ENCODE measurements around the gene TEX53. TPM values are rescaled to one million over a fixed set of nuclear protein-coding genes. Genes with fewer than 3 reads are reported as not detected.

The TEX53 gene
- total RNA-seq, 2 experiments from 2014 or later: not detected

- no peaks in the 10 kb centered on the region for H3K27me3 Mint-ChIP-seq
- no peaks in the 10 kb centered on the region for H3K9me3 Mint-ChIP-seq (ENCODE audit: low read depth)
- CTCF ChIA-PET: interaction anchor here (1.4 to 1.5 kb wide), 2 partner anchors 19 to 29 kb away, joined by 3 to 5 read pairs; no protein-coding TSS in a partner anchor
- peaks cover 31% of the 10 kb centered on the region for H3K36me3 Mint-ChIP-seq
- no peak for ATAC-seq
- no peak for DNase-seq
- no peak overlapping the region for H3K27ac Mint-ChIP-seq
- H3K4me3 Mint-ChIP-seq: no peak overlapping the region
- peaks cover 2% of the 10 kb centered on the region for H3K4me1 Mint-ChIP-seq
Measured at GRCh38 chr9:114624677-114625076, 32.9 kb downstream of the TEX53 start.

- no peaks in the 10 kb centered on the region for H3K9me3 Mint-ChIP-seq (ENCODE audit: low read depth)
- H3K36me3 Mint-ChIP-seq: peaks cover 38% of the 10 kb centered on the region
- peaks cover 13% of the 10 kb centered on the region for H3K4me1 Mint-ChIP-seq
- no peak overlapping the region for H3K4me3 Mint-ChIP-seq
- no peak overlapping the region for H3K27ac Mint-ChIP-seq
- ATAC-seq (no peak), DNase-seq (no peak)
- no peaks in the 10 kb centered on the region for H3K27me3 Mint-ChIP-seq
- CTCF ChIA-PET: interaction anchor here (1.1 kb wide), 1 partner anchor 111 kb away, joined by 3 read pairs; no protein-coding TSS in a partner anchor
Measured at GRCh38 chr9:114621975-114622609, 35.5 kb downstream of the TEX53 start.

GRCh38 chr9:114621561-114621960 is 36.0 kb downstream of the TEX53 start:
- H3K27ac Mint-ChIP-seq: no peak overlapping the region
- no peak for ATAC-seq
- CTCF ChIA-PET: interaction anchor here (1.7 to 2.4 kb wide), 2 partner anchors 29 to 31 kb away, joined by 6 read pairs; no protein-coding TSS in a partner anchor
- peaks cover 17% of the 10 kb centered on the region for H3K4me1 Mint-ChIP-seq
- H3K4me3 Mint-ChIP-seq: no peak overlapping the region
- no peak for DNase-seq
- H3K36me3 Mint-ChIP-seq: peaks cover 37% of the 10 kb centered on the region
- no peaks in the 10 kb centered on the region for H3K27me3 Mint-ChIP-seq
- no peaks in the 10 kb centered on the region for H3K9me3 Mint-ChIP-seq (ENCODE audit: low read depth)

- CTCF ChIA-PET: interaction anchor here (0.7 to 2.4 kb wide), 3 partner anchors 25 to 974 kb away, joined by 3 to 6 read pairs (median 3); no protein-coding TSS in a partner anchor
- H3K4me1 Mint-ChIP-seq: peaks cover 22% of the 10 kb centered on the region
Measured at GRCh38 chr9:114619191-114619761, 38.3 kb downstream of the TEX53 start.

GRCh38 chr9:114616684-114617520 is 40.7 kb downstream of the TEX53 start:
- CTCF ChIA-PET: interaction anchor here (1.1 to 2.1 kb wide), 5 partner anchors 10 to 211 kb away, joined by 3 to 8 read pairs (median 4); no protein-coding TSS in a partner anchor
- no peaks in the 10 kb centered on the region for H3K27me3 Mint-ChIP-seq
- peaks cover 34% of the 10 kb centered on the region for H3K36me3 Mint-ChIP-seq
- DNase-seq (no peak), ATAC-seq (no peak)
- H3K9me3 Mint-ChIP-seq (ENCODE audit: low read depth): no peaks in the 10 kb centered on the region
- peaks cover 42% of the 10 kb centered on the region for H3K4me1 Mint-ChIP-seq
- H3K4me3 Mint-ChIP-seq: no peak overlapping the region
- peak overlapping the region; percentile 66 for H3K27ac Mint-ChIP-seq

More at GRCh38 chr9:114619191-114619761, 38.3 kb downstream of the TEX53 start:
- ATAC-seq (no peak), DNase-seq (no peak)
- Mint-ChIP-seq H3K36me3 (peaks cover 44% of the 10 kb centered on the region), H3K27me3 (no peaks in the 10 kb centered on the region), H3K4me3 (peak overlapping the region; percentile 9), H3K27ac (peak overlapping the region; percentile 66), H3K9me3 (ENCODE audit: low read depth) (no peaks in the 10 kb centered on the region)

GRCh38 chr9:114614373-114614772 is 43.2 kb downstream of the TEX53 start:
- Mint-ChIP-seq H3K4me3 (no peak overlapping the region), H3K27ac (no peak overlapping the region), H3K9me3 (ENCODE audit: low read depth) (no peaks in the 10 kb centered on the region), H3K4me1 (peaks cover 51% of the 10 kb centered on the region), H3K27me3 (no peaks in the 10 kb centered on the region), H3K36me3 (peaks cover 24% of the 10 kb centered on the region)
- CTCF ChIA-PET: interaction anchor here (4.3 to 6.0 kb wide), 3 partner anchors 22 to 209 kb away, joined by 18 to 35 read pairs (median 28); no protein-coding TSS in a partner anchor
- DNase-seq: no peak
- no peak for ATAC-seq

- ATAC-seq (no peak), DNase-seq (no peak)
- H3K4me3 Mint-ChIP-seq: no peak overlapping the region
- no peaks in the 10 kb centered on the region for H3K9me3 Mint-ChIP-seq (ENCODE audit: low read depth)
- H3K4me1 Mint-ChIP-seq: peaks cover 49% of the 10 kb centered on the region
- H3K36me3 Mint-ChIP-seq: peaks cover 19% of the 10 kb centered on the region
- no peaks in the 10 kb centered on the region for H3K27me3 Mint-ChIP-seq
- no peak overlapping the region for H3K27ac Mint-ChIP-seq
- CTCF ChIA-PET: interaction anchor here (4.3 to 6.0 kb wide), 3 partner anchors 22 to 209 kb away, joined by 18 to 35 read pairs (median 28); no protein-coding TSS in a partner anchor
Measured at GRCh38 chr9:114613919-114614318, 43.7 kb downstream of the TEX53 start.

- H3K4me1 Mint-ChIP-seq: peaks cover 47% of the 10 kb centered on the region
- CTCF ChIA-PET: interaction anchor here (4.3 to 6.0 kb wide), 3 partner anchors 21 to 208 kb away, joined by 18 to 35 read pairs (median 28); no protein-coding TSS in a partner anchor
- peak overlapping the region; percentile 91 for H3K4me3 Mint-ChIP-seq
- no peaks in the 10 kb centered on the region for H3K9me3 Mint-ChIP-seq (ENCODE audit: low read depth)
- H3K27ac Mint-ChIP-seq: peak overlapping the region; percentile 92
- H3K27me3 Mint-ChIP-seq: no peaks in the 10 kb centered on the region
- no peak for DNase-seq
- no peak for ATAC-seq
- H3K36me3 Mint-ChIP-seq: peaks cover 12% of the 10 kb centered on the region
Measured at GRCh38 chr9:114613087-114613486, 44.5 kb downstream of the TEX53 start.

- CTCF ChIA-PET: interaction anchor here (0.7 to 6.0 kb wide), 5 partner anchors 20 to 207 kb away, joined by 3 to 35 read pairs (median 18); partner anchors contain the start of gene ATP6V1G1
- no peak for ATAC-seq
- H3K4me1 Mint-ChIP-seq: peaks cover 47% of the 10 kb centered on the region
Measured at GRCh38 chr9:114612272-114612923, 45.2 kb downstream of the TEX53 start.

GRCh38 chr9:114611516-114612271 is 45.9 kb downstream of the TEX53 start:
- Mint-ChIP-seq H3K27me3 (no peaks in the 10 kb centered on the region), H3K27ac (peak overlapping the region; percentile 92)

More at GRCh38 chr9:114612272-114612923, 45.2 kb downstream of the TEX53 start:
- Mint-ChIP-seq H3K9me3 (ENCODE audit: low read depth) (no peaks in the 10 kb centered on the region), H3K27me3 (no peaks in the 10 kb centered on the region), H3K36me3 (peaks cover 11% of the 10 kb centered on the region), H3K4me3 (peak overlapping the region; percentile 91), H3K27ac (peak overlapping the region; percentile 92)
- no peak for DNase-seq

GRCh38 chr9:114608525-114608796 is 49.1 kb downstream of the TEX53 start:
- no peak for DNase-seq
- Mint-ChIP-seq H3K27ac (no peak overlapping the region), H3K4me3 (no peak overlapping the region), H3K36me3 (no peaks in the 10 kb centered on the region), H3K27me3 (no peaks in the 10 kb centered on the region), H3K4me1 (peaks cover 31% of the 10 kb centered on the region), H3K9me3 (ENCODE audit: low read depth) (no peaks in the 10 kb centered on the region)
- no peak for ATAC-seq
- CTCF ChIA-PET: interaction anchor here (1.7 kb wide), 1 partner anchor 16 kb away, joined by 7 read pairs; no protein-coding TSS in a partner anchor

More at GRCh38 chr9:114611516-114612271, 45.9 kb downstream of the TEX53 start:
- no peaks in the 10 kb centered on the region for H3K9me3 Mint-ChIP-seq (ENCODE audit: low read depth)
- DNase-seq: peak; percentile 60
- CTCF ChIA-PET: interaction anchor here (0.7 to 6.0 kb wide), 6 partner anchors 12 to 206 kb away, joined by 3 to 35 read pairs (median 11); partner anchors contain the start of gene ATP6V1G1
- ATAC-seq: peak; percentile 76
- peaks cover 45% of the 10 kb centered on the region for H3K4me1 Mint-ChIP-seq
- peaks cover 8% of the 10 kb centered on the region for H3K36me3 Mint-ChIP-seq
- H3K4me3 Mint-ChIP-seq: peak overlapping the region; percentile 91
